ENCODE results near the gene USH2A.

Gene USH2A

GRCh38 chr1:216248628-216249027 is 174.6 kb downstream of the USH2A start:
- no peak for DNase-seq
- intact Hi-C loops (cut with DNase I; ENCODE audit: low total_unique reads): no loop called here
- H3K27ac ChIP-seq: no peak overlapping the region
- H3K27me3 ChIP-seq: no peaks in the 10 kb centered on the region
- H3K36me3 ChIP-seq: no peaks in the 10 kb centered on the region
- no peak overlapping the region for H3K4me3 ChIP-seq
- TF ChIP-seq, protein P1, sequence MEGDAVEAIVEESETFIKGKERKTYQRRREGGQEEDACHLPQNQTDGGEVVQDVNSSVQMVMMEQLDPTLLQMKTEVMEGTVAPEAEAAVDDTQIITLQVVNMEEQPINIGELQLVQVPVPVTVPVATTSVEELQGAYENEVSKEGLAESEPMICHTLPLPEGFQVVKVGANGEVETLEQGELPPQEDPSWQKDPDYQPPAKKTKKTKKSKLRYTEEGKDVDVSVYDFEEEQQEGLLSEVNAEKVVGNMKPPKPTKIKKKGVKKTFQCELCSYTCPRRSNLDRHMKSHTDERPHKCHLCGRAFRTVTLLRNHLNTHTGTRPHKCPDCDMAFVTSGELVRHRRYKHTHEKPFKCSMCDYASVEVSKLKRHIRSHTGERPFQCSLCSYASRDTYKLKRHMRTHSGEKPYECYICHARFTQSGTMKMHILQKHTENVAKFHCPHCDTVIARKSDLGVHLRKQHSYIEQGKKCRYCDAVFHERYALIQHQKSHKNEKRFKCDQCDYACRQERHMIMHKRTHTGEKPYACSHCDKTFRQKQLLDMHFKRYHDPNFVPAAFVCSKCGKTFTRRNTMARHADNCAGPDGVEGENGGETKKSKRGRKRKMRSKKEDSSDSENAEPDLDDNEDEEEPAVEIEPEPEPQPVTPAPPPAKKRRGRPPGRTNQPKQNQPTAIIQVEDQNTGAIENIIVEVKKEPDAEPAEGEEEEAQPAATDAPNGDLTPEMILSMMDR (IDR thresholded peaks at IDR 0.05): no peak
- no peaks in the 10 kb centered on the region for H3K9me3 ChIP-seq
- no peaks in the 10 kb centered on the region for H3K4me1 ChIP-seq

DNA sequence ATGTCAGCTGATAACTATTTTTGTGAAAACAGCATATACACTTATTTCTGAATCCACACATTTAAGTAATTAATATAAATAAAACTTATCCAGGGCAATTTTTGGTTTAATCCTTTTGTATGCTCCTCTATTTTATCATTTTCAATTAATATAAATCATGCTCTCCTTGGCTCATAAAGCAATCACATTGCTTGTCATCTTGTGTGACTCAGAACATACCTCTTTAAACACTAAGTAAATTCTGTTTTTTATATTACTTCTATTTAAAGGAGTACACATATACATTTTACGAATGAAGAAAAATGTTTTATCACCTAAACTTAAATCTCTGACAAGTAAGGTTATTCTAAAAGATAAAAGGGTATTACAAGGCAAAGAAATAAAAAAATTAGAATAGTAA is 175.3 kb downstream of the USH2A start:
- intact Hi-C loops (cut with DNase I; ENCODE audit: low total_unique reads): no loop called here
- no peak for DNase-seq
- Histone ChIP-seq H3K36me3 (no peaks in the 10 kb centered on the region), H3K27me3 (no peaks in the 10 kb centered on the region), H3K27ac (no peak overlapping the region), H3K9me3 (no peaks in the 10 kb centered on the region), H3K4me1 (no peaks in the 10 kb centered on the region), H3K4me3 (no peak overlapping the region)
- TF ChIP-seq, protein P1 (IDR thresholded peaks at IDR 0.05): no peak

GRCh38 chr1:216246577-216247203 is 176.6 kb downstream of the USH2A start:
- DNase-seq: no peak
- intact Hi-C loops (cut with DNase I; ENCODE audit: low total_unique reads): no loop called here

DNA sequence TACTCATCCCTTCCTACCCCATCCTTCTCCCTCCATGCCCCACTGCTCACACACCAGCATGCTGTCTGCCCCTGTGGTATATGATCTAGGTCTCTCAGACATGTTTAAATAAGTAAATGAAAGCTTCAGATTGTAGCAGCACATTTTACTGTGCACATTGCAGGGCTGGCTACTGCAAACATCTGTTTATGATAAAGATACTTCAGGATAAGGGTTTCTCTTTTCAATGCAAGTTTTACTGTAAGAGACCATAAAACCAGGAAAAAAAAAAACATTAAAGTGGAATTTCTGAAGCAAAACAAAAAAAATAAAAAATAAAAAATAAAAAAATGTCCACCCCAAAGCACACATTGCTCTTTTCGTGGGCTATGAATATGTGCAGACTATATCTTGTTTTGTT is 184.4 kb downstream of the USH2A start:
- Histone ChIP-seq H3K9me3 (no peaks in the 10 kb centered on the region), H3K4me3 (no peak overlapping the region), H3K36me3 (no peaks in the 10 kb centered on the region), H3K27ac (no peak overlapping the region), H3K27me3 (no peaks in the 10 kb centered on the region), H3K4me1 (no peaks in the 10 kb centered on the region)
- no peak for DNase-seq
- TF ChIP-seq, protein P1 (IDR thresholded peaks at IDR 0.05): no peak
- intact Hi-C loops (cut with DNase I; ENCODE audit: low total_unique reads): no loop called here

More at GRCh38 chr1:216246577-216247203, 176.6 kb downstream of the USH2A start:
- no peak overlapping the region for H3K27ac ChIP-seq
- no peaks in the 10 kb centered on the region for H3K4me1 ChIP-seq
- no peak overlapping the region for H3K4me3 ChIP-seq
- no peaks in the 10 kb centered on the region for H3K27me3 ChIP-seq
- TF ChIP-seq, protein P1 (IDR thresholded peaks at IDR 0.05): no peak
- no peaks in the 10 kb centered on the region for H3K36me3 ChIP-seq
- no peaks in the 10 kb centered on the region for H3K9me3 ChIP-seq

DNA sequence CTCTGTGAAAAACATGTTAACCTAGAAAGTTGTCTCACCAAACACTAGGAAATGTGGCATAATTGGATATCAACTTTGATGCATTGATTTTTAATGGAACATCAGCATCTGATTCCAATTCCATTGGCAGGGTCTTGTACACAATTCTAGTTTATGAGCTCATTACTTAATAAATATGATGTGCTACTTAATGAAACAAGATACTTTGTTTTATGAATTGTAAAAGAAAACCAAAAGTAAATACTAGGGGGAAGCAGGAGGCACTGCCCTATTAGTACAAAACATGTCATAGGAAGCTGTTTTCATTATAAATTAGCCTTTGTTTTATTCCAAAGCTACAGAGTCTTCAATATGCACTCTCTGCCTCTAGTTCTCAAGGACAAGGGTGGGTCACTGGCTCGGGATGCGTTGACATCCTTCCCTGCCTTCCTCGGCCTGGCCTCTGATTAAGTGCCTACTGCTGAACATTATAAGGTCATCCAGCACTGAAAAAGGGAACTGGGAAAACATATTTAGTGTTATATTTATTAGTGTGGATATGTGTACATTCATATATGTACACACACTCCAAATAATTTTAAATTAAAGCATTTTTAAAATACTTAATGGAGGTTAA is 185.2 kb downstream of the USH2A start:
- Histone ChIP-seq H3K4me1 (no peaks in the 10 kb centered on the region), H3K9me3 (no peaks in the 10 kb centered on the region), H3K36me3 (no peaks in the 10 kb centered on the region), H3K27ac (no peak overlapping the region), H3K27me3 (no peaks in the 10 kb centered on the region), H3K4me3 (no peak overlapping the region)
- TF ChIP-seq, protein P1 (IDR thresholded peaks at IDR 0.05): no peak
- intact Hi-C loops (cut with DNase I; ENCODE audit: low total_unique reads): no loop called here
- DNase-seq: no peak
